Heart left ventricle (tissue), 16 donors: ENCODE measurements around the gene PCSK6. TPM values are rescaled to one million over a fixed set of nuclear protein-coding genes. Genes with fewer than 3 reads are reported as not detected.
A peak's percentile ranks its signal among the peaks of the same experiment; 100 is the strongest.

Source experiments
- ATAC-seq, 4 donors: fragments of 200-7000 bp; cut with Tn5 transposase; one replicate each; pipeline ENCODE4 v1.9.1; 2020 to 2022; ENCODE audit warnings: moderate library complexity in 4 of 4, mild to moderate bottlenecking in 3 of 4, moderate number of reproducible peaks in 1 of 4
- DNase-seq, 5 donors: peaks; one replicate each; pipeline ENCODE4 v3.0.0-alpha.2; 2020
- H3K27ac ChIP-seq, 12 donors: fragments of 200-600 bp; sonication (generic) in 4 of 12; one replicate each; pipeline versions ENCODE4 v1.5.0 to v1.8.0; 2016 to 2022; ENCODE audit warnings: mild to moderate bottlenecking in 2 of 12
- H3K27me3 ChIP-seq, 9 donors: fragments of 200-600 bp; sonication (generic) in 2 of 9; one replicate each; pipeline versions ENCODE4 v1.5.1 to v1.8.0; 2016 to 2022; ENCODE audit warnings: mild to moderate bottlenecking in 3 of 9
- H3K36me3 ChIP-seq, 9 donors: fragments of 200-600 bp; sonication (generic) in 2 of 9; one replicate each; pipeline versions ENCODE4 v1.5.0 to v1.8.0; 2018 to 2022; ENCODE audit warnings: mild to moderate bottlenecking in 2 of 9
- H3K4me1 ChIP-seq, 12 donors: fragments of 200-600 bp; sonication (generic) in 4 of 12; one replicate each; pipeline versions ENCODE4 v1.5.0 to v1.8.0; 2016 to 2022; ENCODE audit warnings: mild to moderate bottlenecking in 3 of 12
- H3K4me3 ChIP-seq, 12 donors: fragments of 200-600 bp; sonication (generic) in 4 of 12; one replicate each; pipeline versions ENCODE4 v1.5.0 to v1.8.0; 2017 to 2022; ENCODE audit warnings: mild to moderate bottlenecking in 9 of 12, moderate library complexity in 4 of 12
- H3K9me3 ChIP-seq, 12 donors: fragments of 200-600 bp; sonication (generic) in 4 of 12; one replicate each; pipeline versions ENCODE4 v1.5.0 to v1.8.0; 2016 to 2022; ENCODE audit warnings: mild to moderate bottlenecking in 1 of 12
- CTCF ChIP-seq, 12 donors: fragments of 200-600 bp; sonication (generic) in 4 of 12; IDR thresholded peaks; one replicate each; pipeline versions ENCODE4 v1.5.0 to v1.8.0; 2018 to 2022; ENCODE audit warnings: antibody characterized with exemption in 12 of 12, mild to moderate bottlenecking in 5 of 12
- POLR2A ChIP-seq, 2 donors: fragments of 450-650 bp; IDR thresholded peaks; one replicate each; pipeline ENCODE4 v1.6.1; 2017; ENCODE audit warnings: antibody characterized with exemption in 2 of 2, mild to moderate bottlenecking in 2 of 2, moderate library complexity in 2 of 2
- WGBS, 4 donors: extraction: QIAGEN DNeasy Blood & Tissue Kit in 2 of 4; methylation state at CpG; one replicate each; pipeline versions ENCODE4 v1.1.5 to v1.1.7; 2013 to 2018; 5-methylcytosine and 5-hydroxymethylcytosine counted together
- intact Hi-C, 10 donors: fragments of 100-400 bp; cut with DNase I; formaldehyde crosslinking; loops; one replicate each; pipeline versions ENCODE4 v1.11.1 to v1.14.2; 2022
- polyA plus RNA-seq, 2 donors: library from polyadenylated mRNA; stranded (reverse); fragments of 200-250 nt; gene quantifications; one replicate each; pipeline ENCODE4 v1.2.3, GENCODE V29; 2013
- total RNA-seq, 9 donors: library from RNA; depleted of rRNA in 2 of 9; stranded (reverse); fragments of >200 nt in 2 of 9; fragmentation: NEBNext Ultra II Directional in 3 of 9; extraction: Animal tissue kit (Norgen Biotek cat#: 25700) in 3 of 9; gene quantifications; one replicate each; pipeline versions ENCODE4 v1.1.0 to v1.2.4, GENCODE V29; 2016 to 2023
- donor health status: ischemic (EF 13 %, LVEDD 7.1; RV severe dilation, severe dysfunction).
- donor health status: healthy with polysubstance abuse.
- donor health status: DM: no; HTN: yes; CAD: no.
- donor health status: DM: no; HTN: no; CAD: no.
- donor health status: ischemic (EF 25% LVEDD 6.9; RV normal size, moderate dysfunction).
- donor health status: ischemic (EF 25% LVEDD 5.7; RV mildly dilated, moderate dysfunction).
- donor health status: healthy.
- donor health status: DM: yes; HTN: yes; CAD: no.
- donor health status: ischemic (EF 35%, LVEDD 5.7; RV mildly dilated, moderate dysfunction).
- donor health status: nonischemic (EF 11% LVEDD 7.7; RV severe dilation, severe dysfunction).
- donor health status: DM: yes; HTN: yes; CAD: no.
- donor health status: PGD.
- donor health status: ischemic (EF 29% LVEDD 5.4; RV normal size, mild dysfunction).
- donor health status: nonischemic (EF 23%, LVEDD 6.1; RV moderate dilation, normal function).

PCSK6 gene
- total and polyA plus RNA-seq, 11 donors: 7.3 to 41.7 (median 22.3) TPM

GRCh38 chr15:101391431-101391830 is 98.1 kb downstream of the PCSK6 start:
- WGBS, 4 donors: 78 to 87% (median 83%) methylated on average over 9 to 10 of the region's 10 CpGs

GRCh38 chr15:101390462-101390861 is 99.0 kb downstream of the PCSK6 start:
- DNase-seq: no peak
- WGBS, 4 donors: 83 to 88% (median 84%) methylated on average over 8 of the region's 8 CpGs
- no peaks in the 10 kb centered on the region for H3K27me3 ChIP-seq
- intact Hi-C loops: no loop called here
- H3K9me3 ChIP-seq: no peaks in the 10 kb centered on the region
- H3K36me3 ChIP-seq: peaks cover 0 to 52% (median 0%) of the 10 kb centered on the region in 9 donors
- H3K27ac ChIP-seq: no peak overlapping the region
- H3K4me3 ChIP-seq: no peak overlapping the region
- no peaks in the 10 kb centered on the region for H3K4me1 ChIP-seq
- no peak for TF ChIP-seq CTCF (IDR thresholded peaks at IDR 0.05)
- no peak for TF ChIP-seq POLR2A (IDR thresholded peaks at IDR 0.05)
- no peak for ATAC-seq

More at GRCh38 chr15:101391431-101391830, 98.1 kb downstream of the PCSK6 start:
- H3K4me1 ChIP-seq: no peaks in the 10 kb centered on the region
- no peak overlapping the region for H3K4me3 ChIP-seq
- TF ChIP-seq POLR2A (IDR thresholded peaks at IDR 0.05) (no peak), CTCF (IDR thresholded peaks at IDR 0.05) (no peak)
- ATAC-seq (peak in 1 of 4 donors; percentile 16), DNase-seq (no peak)
- H3K27me3 ChIP-seq: no peaks in the 10 kb centered on the region
- H3K27ac ChIP-seq: no peak overlapping the region
- H3K9me3 ChIP-seq: no peaks in the 10 kb centered on the region
- intact Hi-C loops: no loop called here
- H3K36me3 ChIP-seq: peaks cover 0 to 49% (median 0%) of the 10 kb centered on the region in 9 donors

GRCh38 chr15:101390060-101390459 is 99.4 kb downstream of the PCSK6 start:
- WGBS, 4 donors: 84 to 93% (median 88%) methylated on average over 7 to 9 of the region's 9 CpGs
- H3K27me3 ChIP-seq: no peaks in the 10 kb centered on the region
- no peak overlapping the region for H3K27ac ChIP-seq
- ATAC-seq (no peak), DNase-seq (no peak)
- no peak overlapping the region for H3K4me3 ChIP-seq
- TF ChIP-seq CTCF (IDR thresholded peaks at IDR 0.05): no peak
- no peaks in the 10 kb centered on the region for H3K4me1 ChIP-seq
- no peaks in the 10 kb centered on the region for H3K9me3 ChIP-seq
- intact Hi-C loops: no loop called here
- H3K36me3 ChIP-seq: peaks cover 0 to 50% (median 0%) of the 10 kb centered on the region in 9 donors

GRCh38 chr15:101389362-101389761 is 100.1 kb downstream of the PCSK6 start:
- DNase-seq: no peak
- no peaks in the 10 kb centered on the region for H3K27me3 ChIP-seq
- 90 to 99% (median 97%) methylated on average over 9 of the region's 9 CpGs for WGBS, 4 donors
- intact Hi-C loops: loop anchor here in 1 of 10 donors (10.0 kb wide), 1 partner anchor 45 kb away; no protein-coding TSS in a partner anchor
- H3K36me3 ChIP-seq: peaks cover 0 to 55% (median 0%) of the 10 kb centered on the region in 9 donors
- ATAC-seq: no peak
- no peak overlapping the region for H3K27ac ChIP-seq
- H3K4me1 ChIP-seq: no peaks in the 10 kb centered on the region
- H3K9me3 ChIP-seq: no peaks in the 10 kb centered on the region
- H3K4me3 ChIP-seq: no peak overlapping the region
- TF ChIP-seq POLR2A (IDR thresholded peaks at IDR 0.05): no peak
- TF ChIP-seq CTCF (IDR thresholded peaks at IDR 0.05): no peak
